ENCODE data around the gene MYBPC2.
A peak's percentile ranks its signal among the peaks of the same experiment; 100 is the strongest.

MYBPC2 gene

DNA sequence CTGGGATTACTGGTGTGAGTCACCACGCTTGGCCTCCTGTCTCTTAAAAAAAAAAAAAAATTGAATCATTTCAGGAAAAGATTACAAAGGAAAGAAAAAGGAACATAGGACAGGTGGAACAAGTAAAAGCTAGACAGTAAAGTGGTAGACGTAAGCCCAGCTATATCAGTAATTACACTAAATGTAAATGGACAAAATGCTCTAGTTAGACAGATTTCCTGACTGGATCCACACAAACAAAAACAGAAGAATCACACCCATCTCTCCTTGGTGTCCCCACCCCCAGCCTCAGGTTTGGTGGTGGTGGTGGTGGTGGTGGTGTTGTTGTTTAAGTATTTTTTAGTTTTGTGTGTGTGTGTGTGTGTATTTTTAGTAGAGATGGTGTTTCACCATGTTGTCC lies 20.3 kb upstream of the MYBPC2 start:
- no peak for DNase-seq

DNA sequence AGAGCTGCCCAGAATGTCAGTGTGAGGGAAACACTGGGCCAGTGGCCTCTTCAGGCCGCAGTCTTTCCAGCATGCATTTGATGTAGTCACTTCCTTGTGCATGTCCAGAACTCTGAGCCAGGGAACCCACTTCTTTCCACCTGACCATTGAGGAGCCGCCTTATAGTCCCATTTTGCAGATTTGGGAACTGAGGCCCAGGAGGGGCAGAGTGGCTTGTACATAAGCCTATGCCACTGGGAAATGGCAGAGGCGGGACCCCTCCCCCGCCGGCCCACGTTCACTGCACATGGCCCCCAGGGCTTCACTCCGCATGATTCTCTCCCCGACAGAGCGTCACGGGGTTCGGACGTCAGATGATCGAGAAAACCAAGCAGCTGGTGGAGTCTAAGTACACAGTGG lies 19.6 kb upstream of the MYBPC2 start:
- no peak for DNase-seq

DNA sequence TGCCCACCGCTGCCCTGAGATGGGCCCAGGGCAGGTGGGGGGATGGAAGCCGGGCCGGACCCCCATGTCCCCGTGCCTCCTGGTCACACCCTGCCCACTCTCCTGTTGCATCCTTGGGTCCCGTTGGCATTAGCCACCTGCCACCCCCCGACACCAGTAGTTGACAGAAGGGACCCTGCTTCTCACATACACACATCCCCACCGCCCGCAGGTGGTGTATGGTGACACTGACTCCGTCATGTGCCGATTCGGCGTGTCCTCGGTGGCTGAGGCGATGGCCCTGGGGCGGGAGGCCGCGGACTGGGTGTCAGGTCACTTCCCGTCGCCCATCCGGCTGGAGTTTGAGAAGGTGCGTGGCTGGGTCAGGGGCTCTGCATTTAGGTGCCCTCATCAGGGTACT lies 19.2 kb upstream of the MYBPC2 start:
- no peak for DNase-seq

DNA sequence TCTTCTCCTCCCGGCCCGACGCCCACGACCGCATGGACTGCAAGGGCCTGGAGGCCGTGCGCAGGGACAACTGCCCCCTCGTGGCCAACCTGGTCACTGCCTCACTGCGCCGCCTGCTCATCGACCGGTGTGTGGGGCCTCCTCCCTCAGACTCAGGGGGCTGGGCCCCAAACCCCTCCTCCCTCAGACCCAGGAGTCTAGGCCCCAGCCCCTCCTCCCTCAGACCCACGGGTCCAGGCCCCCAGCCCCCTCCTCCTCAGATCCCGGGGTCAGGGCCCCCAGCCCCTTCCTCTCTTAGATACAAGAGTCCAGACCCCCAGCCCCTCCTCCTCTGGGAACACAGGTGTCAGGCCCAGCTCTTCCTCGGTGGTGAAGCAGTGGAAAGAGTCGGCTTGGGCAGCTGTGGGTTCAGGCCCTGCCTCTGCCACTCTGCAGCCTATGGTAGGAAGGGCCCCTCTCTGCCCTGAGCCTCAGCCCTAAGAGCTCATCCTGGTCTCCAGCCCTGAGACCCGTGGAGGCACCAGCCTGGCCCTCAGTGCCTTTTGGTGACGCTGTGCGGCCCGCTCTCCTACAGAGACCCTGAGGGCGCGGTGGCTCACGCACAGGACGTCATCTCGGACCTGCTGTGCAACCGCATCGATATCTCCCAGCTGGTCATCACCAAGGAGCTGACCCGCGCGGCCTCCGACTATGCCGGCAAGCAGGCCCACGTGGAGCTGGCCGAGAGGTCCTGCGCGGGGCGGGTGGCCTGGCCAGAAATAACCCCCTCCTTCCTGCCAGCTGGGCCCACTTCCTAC lies 17.6 kb upstream of the MYBPC2 start:
- peak; percentile 9 for DNase-seq

DNA sequence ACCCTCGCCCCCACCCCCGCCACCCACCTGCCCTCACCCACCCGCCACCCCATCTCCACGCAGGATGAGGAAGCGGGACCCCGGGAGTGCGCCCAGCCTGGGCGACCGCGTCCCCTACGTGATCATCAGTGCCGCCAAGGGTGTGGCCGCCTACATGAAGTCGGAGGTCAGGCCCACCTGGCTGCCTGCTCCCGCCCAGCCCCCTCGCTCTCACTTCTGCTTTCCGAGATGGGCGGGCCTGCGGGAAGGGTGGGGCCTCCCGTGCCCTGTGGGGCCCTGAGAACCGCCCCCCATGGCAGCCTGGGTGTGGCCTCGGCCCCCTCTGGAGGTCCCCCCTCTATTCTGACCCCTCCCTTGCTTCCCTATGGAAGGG lies 17.0 kb upstream of the MYBPC2 start:
- no peak for DNase-seq

DNA sequence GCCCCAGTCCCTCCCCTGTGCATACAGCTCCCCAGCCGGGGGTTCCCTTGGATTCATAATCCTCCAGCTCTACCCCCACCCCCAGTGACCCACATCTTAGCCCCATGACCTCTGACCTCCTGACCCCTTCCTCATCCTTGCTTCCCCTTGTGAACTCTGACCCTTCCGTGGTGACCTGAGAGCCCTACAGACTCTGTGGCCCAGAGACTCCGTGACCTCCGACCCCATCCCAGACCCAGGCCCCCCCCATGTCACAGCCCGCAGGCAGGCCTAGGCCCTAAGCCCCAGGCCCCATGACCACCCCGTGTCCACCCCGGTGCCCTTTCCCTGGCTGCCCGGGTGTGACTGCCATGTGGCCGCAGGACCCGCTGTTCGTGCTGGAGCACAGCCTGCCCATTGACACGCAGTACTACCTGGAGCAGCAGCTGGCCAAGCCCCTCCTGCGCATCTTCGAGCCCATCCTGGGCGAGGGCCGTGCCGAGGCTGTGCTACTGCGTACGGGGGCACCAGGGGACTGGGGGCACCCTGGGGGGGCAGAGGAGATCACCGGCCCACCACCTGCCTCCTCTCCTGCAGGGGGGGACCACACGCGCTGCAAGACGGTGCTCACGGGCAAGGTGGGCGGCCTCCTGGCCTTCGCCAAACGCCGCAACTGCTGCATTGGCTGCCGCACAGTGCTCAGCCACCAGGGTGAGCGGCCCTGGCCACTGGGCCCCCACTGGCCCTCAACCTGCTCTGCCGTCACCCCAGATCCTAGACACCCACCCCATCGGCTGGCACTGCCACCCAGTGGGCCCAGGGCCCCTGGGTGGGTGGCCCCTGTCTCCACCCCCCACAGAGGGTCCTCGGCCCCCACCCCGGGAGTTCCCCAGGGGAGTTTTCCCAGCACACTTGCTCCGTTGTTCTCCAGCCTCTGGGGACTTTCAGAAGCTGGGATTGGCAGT lies 16.4 kb upstream of the MYBPC2 start:
- no peak for DNase-seq

DNA sequence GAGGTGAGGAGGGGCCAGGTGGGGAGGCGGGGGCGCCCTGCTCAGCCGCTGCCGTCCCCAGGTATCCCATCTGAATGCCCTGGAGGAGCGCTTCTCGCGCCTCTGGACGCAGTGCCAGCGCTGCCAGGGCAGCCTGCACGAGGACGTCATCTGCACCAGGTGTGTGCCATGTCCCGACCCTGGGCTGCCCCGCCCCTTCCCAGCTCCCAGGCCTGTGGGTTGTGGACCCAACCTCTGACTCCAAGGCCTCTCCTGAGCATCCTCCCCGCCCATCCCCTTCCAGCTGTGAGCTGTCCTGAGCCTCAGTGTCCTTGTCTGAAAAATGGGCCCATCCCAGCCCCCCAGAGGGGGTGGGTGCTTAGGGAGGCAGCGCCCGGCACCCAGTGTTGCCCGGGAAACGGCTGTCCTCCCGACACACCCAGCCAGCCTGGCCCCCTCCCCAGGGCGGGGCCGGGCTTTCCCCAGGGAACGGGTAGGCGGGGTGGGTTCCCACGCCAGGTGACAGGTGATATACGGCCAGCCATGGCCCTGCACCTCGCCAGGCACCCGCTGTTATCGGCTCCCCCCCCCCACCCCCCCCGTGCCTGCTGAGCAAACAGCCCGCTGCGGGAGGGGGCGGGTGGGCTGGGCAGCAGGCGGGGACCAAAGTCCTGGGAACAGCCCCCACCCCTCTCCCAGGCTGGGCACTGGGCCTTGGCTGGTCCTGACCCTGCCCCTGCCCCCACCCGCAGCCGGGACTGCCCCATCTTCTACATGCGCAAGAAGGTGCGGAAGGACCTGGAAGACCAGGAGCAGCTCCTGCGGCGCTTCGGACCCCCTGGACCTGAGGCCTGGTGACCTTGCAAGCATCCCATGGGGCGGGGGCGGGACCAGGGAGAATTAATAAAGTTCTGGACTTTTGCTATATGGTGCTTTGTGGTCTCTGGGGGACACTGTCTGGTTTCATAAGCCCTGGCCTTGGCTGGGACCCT lies 15.3 kb upstream of the MYBPC2 start:
- no peak for DNase-seq

DNA sequence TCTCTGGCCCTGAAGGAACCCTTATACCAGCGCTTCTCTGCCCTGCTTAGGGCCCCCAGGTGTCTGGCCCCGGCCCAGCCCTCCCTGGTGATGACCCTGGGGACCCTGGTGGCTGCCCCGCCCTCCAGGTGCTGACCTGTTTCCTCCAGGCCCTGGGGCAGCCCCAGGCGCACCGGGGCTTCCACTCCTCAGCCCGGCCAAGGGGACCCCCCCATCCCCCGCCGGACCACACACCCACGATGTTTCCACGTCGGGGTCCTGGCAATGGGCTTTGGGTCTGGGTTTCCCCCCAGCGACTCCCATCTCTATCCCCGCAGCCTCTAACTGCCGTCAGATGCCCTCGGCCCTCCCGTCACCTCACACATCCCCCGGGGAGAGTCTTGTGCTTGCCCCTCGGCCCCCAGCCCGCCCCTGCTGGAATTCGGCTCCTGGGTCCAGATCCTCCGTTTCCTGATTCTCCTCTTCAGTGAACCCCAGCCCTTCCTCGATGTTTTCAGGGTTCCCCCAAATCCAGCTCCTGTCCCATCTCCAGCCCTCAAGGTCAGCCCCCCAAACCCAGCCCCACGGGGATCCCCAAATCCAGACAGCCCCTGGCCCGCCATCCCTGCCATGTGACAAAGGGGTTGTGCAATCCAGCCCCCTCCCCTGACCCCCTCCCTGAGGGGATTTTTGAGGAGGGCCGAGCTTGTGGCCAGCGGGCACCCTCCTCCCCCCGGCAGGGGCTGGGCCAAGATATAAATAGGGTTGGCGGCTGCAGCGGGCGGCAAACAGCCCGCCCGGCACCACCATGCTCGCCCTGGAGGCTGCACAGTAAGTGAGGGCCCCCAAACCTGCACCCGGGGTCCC lies 14.3 kb upstream of the MYBPC2 start, which contains the start of gene SPIB:
TSS of gene SPIB (plus strand) at position 763 of the 846 bp plus-strand sequence. CDS start at position 788, 25 bp downstream.
- no peak for DNase-seq

DNA sequence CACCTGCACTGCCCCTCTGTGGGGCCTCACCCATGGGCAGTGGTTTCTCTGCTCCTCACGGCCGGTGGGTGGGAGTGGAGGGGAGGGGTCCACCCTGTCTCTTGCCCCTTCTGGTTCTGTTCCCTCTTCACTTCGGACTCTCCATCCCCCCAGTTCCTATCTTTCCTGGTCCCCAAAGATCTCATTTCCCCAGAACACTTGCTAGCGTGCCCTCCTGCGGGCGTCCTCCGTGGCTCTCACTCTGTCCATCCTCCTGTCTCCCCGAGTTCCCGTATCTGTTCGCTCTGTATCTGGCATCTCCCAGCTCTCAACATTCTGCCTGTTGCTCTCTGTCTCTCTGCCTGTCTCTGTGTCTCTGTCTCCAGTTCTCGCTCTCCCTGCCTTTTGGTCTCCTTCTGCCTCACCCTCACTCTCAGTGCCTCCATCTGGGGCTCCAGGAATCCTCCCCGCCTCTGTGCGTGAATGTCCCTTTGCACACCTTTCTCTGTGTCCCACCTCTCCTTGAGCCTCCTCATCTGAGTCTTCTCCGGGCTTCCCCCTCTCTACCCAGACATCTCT lies 13.6 kb upstream of the MYBPC2 start:
- no peak for DNase-seq

DNA sequence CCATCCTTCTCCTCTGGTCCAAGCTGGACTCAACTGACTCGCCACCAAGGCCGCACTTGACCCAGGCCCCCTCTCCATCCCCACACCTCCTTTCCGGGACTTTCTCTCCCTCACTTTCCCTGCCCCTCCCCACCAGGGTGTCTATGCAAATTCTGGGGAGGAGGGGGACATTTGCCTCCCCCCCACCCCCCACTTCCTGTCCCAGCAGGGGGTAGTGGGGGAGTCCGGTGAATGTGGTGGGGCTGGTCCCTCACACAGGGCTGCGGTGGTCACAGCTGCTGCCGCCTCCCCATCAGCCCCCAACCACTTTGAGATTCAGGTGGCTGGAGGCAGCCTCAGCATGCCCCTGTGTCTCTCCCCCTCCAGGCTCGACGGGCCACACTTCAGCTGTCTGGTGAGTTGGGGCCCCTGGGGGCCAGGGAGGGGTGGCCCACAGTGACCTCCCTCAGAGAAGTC lies 13.1 kb upstream of the MYBPC2 start:
- no peak for DNase-seq

DNA sequence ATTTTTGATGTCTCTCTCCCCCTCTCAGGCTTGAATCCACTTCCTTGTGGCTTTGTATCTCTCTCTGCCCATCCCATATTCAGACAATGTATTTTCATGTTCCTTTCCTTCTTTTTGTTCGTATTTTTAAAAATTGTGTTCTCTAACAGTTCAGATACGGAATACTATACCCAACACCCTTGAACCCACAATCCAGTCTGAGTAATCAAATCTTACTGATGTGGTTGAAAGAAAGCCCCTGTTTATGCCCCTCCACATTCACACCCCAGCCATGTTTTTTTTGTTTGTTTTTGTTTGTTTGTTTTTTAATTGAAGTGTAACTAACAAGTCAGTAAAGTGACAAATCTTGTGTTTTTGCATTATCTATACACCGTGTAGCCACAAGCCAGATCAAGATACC lies 12.6 kb upstream of the MYBPC2 start:
- no peak for DNase-seq

DNA sequence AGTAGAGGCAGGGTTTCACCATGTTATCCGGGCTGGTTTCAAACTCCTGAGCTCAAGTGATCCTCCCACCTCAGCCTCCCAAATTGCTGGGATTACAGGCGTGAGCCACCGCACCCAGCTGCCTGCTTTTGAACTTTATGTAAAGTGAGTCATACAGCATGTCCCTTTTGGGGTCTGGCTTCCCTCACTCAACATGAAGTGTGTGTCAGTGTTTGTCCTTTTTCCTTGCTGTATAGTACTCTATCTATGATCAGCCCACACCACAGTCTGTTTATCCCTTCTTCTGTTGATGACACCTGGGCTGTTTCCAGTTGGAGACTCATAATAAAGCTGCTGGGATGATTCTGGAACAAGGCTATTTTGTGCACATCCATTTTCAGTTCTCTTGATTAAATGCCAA lies 11.9 kb upstream of the MYBPC2 start:
- DNase-seq, result no peak

DNA sequence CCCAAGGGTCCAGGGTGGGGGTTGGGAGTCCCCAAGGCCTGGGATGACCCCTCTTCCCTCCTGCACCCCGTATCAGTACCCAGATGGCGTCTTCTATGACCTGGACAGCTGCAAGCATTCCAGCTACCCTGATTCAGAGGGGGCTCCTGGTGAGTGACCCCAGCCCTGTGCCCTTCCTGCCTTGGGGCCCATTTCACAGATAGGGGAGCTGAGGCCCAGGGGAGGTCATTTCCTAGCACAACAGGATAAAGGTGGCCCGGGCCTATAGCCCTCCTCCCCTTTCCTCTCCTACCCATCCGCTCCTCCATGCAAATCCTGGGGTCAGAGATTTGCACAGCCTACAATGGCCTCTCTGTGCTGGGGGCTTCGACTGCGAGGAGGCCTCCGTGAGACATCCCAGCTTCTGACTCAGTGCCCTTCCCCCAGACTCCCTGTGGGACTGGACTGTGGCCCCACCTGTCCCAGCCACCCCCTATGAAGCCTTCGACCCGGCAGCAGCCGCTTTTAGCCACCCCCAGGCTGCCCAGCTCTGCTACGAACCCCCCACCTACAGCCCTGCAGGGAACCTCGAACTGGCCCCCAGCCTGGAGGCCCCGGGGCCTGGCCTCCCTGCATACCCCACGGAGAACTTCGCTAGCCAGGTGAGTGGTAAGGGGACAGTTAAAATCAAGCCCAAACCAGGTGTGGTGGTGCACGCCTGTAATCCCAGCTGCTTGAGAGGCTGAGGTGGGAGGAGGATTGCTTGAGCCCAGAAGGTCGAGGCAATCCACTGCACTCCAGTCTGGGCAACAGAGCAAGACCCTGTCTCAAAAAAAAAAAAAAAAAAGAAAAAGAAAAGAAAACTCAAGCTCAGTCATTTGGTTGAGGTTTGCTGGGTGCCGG lies 10.1 kb upstream of the MYBPC2 start:
- no peak for DNase-seq

DNA sequence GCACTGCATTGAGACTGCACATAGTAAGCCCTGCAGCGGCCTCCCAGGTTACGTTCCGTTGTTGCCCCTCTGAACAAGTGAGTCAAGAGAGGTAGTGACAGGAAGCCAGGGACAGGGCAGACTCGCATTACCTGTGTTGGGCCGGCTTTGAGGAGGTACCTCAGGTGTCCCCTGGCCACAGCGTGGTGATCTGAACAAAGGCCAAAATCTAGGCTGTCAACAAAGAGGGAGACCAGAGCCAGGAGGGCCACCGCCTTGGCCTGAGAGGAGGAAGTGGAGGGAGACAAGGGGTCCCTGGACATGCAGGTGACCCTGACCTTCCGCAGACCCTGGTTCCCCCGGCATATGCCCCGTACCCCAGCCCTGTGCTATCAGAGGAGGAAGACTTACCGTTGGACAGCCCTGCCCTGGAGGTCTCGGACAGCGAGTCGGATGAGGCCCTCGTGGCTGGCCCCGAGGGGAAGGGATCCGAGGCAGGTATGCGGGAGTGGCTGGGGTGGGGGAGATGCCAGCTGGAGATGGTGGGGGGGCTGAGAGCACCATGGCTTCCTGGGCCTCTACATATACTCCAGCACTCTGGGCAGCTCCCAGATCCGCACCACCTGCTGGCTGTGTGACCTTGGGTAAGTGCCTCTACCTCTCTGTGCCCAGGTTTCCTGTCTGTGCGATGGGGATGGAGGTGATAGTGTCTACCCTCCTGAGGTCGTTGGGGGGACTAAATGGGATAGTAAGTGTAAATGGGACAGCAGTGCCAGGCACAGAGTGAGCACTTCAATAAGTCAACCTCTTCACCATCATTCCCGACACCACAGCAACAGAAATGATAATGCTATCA lies 9.2 kb upstream of the MYBPC2 start:
- no peak for DNase-seq

DNA sequence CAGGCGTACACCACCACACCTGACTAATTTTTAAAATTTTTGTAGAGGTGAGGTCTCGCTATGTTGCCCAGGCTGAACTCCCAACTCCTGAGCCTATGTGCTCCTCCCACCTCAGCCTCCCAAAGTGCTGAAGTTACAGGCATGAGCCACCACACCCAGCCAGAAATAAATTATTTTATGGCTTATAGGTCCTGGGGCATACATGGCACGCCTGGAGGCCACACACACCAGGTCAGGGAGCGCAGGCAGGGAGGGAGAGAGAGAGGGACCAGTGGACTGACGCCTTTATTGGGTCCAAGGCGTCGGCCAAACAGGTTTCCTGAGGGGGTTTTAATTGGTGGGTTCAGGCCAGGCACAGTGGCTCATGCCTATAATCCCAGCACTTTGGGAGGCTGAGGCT lies 7.1 kb upstream of the MYBPC2 start:
- DNase-seq, result no peak

DNA sequence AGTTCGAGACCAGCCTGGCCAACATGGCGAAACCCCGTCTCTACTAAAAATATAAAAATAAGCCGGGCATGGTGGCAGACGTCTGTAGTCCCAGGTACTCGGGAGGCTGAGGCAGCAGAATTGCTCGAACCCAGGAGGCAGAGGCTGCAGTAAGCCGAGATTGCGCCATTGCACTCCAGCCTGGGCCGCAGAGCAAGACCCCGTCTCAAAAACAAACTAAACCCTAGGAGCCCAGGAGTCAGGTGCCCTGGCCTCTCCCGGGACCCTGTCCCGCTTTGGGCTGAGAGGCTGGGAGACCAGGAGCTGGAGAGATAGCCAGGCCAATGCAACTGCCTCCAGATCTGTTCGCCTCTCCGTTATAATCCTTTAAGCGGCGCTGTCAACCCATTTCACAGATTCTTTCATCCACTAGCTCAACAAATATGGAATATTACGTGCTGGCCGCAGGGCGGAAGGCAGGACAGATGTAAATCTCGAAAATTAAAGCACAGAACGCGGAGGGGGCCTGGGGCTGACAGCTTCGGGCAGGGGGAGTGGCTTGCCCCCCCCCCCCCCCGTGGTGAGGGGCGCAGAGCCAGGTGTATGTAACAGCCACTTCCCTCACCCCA lies 5.3 kb upstream of the MYBPC2 start:
- DNase-seq, result no peak

DNA sequence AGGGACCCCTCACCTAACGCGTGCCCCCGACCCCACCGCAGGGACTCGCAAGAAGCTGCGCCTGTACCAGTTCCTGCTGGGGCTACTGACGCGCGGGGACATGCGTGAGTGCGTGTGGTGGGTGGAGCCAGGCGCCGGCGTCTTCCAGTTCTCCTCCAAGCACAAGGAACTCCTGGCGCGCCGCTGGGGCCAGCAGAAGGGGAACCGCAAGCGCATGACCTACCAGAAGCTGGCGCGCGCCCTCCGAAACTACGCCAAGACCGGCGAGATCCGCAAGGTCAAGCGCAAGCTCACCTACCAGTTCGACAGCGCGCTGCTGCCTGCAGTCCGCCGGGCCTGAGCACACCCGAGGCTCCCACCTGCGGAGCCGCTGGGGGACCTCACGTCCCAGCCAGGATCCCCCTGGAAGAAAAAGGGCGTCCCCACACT lies 4.7 kb upstream of the MYBPC2 start:
- DNase-seq, result peak; percentile 75

DNA sequence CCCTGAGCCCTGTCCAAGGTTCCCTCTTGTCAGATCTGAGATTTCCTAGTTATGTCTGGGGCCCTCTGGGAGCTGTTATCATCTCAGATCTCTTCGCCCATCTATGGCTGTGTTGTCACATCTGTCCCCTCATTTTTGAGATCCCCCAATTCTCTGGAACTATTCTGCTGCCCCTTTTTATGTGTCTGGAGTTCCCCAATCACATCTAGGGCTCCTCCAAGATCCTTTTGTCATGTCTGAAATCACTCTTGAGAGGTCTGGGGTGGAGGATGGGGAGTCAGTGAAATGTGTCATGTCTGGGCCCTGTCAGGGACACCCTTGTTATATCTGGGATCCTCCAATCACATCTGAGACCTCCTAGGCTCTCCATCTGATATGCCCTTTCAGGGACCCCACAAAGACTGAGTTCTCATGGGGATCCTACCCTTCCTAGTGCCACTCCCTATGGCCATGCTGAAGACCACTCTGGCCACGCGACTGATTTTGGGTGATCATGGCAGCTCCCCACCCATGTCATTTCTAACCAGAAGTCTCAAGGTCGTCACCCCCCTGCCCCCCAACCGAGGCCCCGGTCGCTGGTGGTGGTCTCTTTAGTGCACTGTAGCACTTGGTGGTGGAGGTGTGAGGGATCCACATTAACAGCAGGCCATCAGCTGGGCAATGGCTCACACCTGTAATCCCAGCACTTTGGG lies 3.8 kb upstream of the MYBPC2 start:
- DNase-seq, result no peak
